ENCODE measurements around the gene EML4. TPM values are rescaled to one million over a fixed set of nuclear protein-coding genes. Genes with fewer than 3 reads are reported as not detected.

EML4 gene
- polyA plus RNA-seq, 1 donor (not counting 4 experiments of a cell fraction or from before 2014, with no cell fraction given): 36.4 TPM

Other genes with a start within 250 kb of the EML4 start
- 0.05 to 0.12 TPM in 2 of 3 replicates, not detected in the other for gene PKDCC, start 121.3 kb upstream of the EML4 start, polyA plus RNA-seq
- gene COX7A2L, start 191.9 kb downstream of the EML4 start, polyA plus RNA-seq: 126 to 172 TPM (median 144 TPM) in 3 replicates

All from keratinocyte (primary cell).